ENCODE measurements around the gene PGM1. TPM values are rescaled to one million over a fixed set of nuclear protein-coding genes. Genes with fewer than 3 reads are reported as not detected.

The PGM1 gene
- total RNA-seq, 2 experiments from 2014 or later = 31.9 to 32.4 TPM

DNA sequence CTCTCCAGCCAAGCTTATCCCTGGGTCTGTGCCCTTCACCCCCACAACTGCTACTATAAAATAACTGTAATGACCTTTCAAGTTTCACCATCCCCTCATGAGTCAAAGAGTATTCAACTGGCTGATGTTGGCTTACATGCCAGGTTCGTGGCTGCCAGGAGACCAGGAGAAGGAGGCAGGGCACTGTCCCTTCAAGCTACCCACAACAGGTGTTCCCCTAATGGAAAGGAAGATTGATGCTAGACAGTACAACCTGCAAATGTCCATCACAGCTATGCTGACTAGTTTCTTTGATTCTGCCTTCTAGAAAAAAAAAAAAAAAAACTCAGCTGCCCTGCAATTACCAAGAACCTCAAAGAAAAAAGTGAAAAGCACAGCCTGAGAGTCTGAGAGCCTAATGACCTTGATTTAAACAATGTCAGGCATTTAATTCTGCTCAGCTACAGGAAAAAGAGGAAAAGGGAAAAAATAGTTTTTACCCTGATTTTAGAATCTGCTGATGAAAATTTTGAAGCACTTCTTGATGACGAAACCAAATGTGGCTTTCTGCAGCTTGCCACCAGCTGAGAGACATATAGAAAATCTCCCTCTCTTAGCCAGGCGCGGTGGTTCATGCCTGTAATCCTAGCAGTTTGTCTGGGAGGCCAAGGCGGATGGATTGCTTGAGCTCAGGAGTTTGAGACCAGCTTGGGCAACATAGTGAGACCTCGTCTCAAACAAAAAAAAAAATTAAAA lies 97.9 kb downstream of the PGM1 start:
- H3K4me3 Mint-ChIP-seq = no peak overlapping the region
- ChIA-PET POLR2A (no interaction called here), CTCF (interaction anchor here (0.6 to 2.7 kb wide), 29 partner anchors 7 to 558 kb away, joined by 3 to 39 read pairs (median 4); partner anchors contain the start of gene ROR1)
- no peak for DNase-seq
- H3K36me3 Mint-ChIP-seq = no peaks in the 10 kb centered on the region
- H3K9me3 Mint-ChIP-seq = no peaks in the 10 kb centered on the region
- H3K4me1 Mint-ChIP-seq (ENCODE audit: low read depth) = no peaks in the 10 kb centered on the region
- no peaks in the 10 kb centered on the region for H3K27me3 Mint-ChIP-seq
- H3K27ac Mint-ChIP-seq = no peak overlapping the region
- intact Hi-C loops (cut with micrococcal nuclease) = loop anchor here (5.0 kb wide), 1 partner anchor 74 kb away; no protein-coding TSS in a partner anchor

- CTCF ChIA-PET = interaction anchor here (0.6 to 2.7 kb wide), 35 partner anchors 8 to 557 kb away, joined by 3 to 39 read pairs (median 4); partner anchors contain the start of gene ROR1
Observed at GRCh38 chr1:63691701-63692425, 98.7 kb downstream of the PGM1 start.

GRCh38 chr1:63693944-63694571 lies 100.8 kb downstream of the PGM1 start:
- Mint-ChIP-seq H3K27ac (no peak overlapping the region), H3K4me1 (ENCODE audit: low read depth) (no peaks in the 10 kb centered on the region), H3K9me3 (no peaks in the 10 kb centered on the region), H3K27me3 (no peaks in the 10 kb centered on the region), H3K4me3 (no peak overlapping the region), H3K36me3 (no peaks in the 10 kb centered on the region)
- CTCF ChIA-PET = no interaction called here
- intact Hi-C loops (cut with micrococcal nuclease) = loop anchor here (2.0 to 5.0 kb wide), 2 partner anchors 77 to 223 kb away; no protein-coding TSS in a partner anchor
- DNase-seq = no peak
- POLR2A ChIA-PET = no interaction called here

More at GRCh38 chr1:63691701-63692425, 98.7 kb downstream of the PGM1 start:
- intact Hi-C loops (cut with micrococcal nuclease) = loop anchor here (1.0 to 5.0 kb wide), 4 partner anchors 75 to 553 kb away; no protein-coding TSS in a partner anchor
- Mint-ChIP-seq H3K36me3 (no peaks in the 10 kb centered on the region), H3K4me1 (ENCODE audit: low read depth) (no peaks in the 10 kb centered on the region), H3K27ac (no peak overlapping the region), H3K4me3 (no peak overlapping the region), H3K27me3 (no peaks in the 10 kb centered on the region), H3K9me3 (no peaks in the 10 kb centered on the region)
- POLR2A ChIA-PET = no interaction called here
- peak; percentile 35 for DNase-seq

- Mint-ChIP-seq H3K4me1 (ENCODE audit: low read depth) (peaks cover 3% of the 10 kb centered on the region), H3K36me3 (no peaks in the 10 kb centered on the region), H3K9me3 (no peaks in the 10 kb centered on the region), H3K4me3 (no peak overlapping the region), H3K27ac (no peak overlapping the region), H3K27me3 (no peaks in the 10 kb centered on the region)
- POLR2A ChIA-PET = no interaction called here
- CTCF ChIA-PET = interaction anchor here (1.5 kb wide), 1 partner anchor 439 kb away, joined by 4 read pairs; no protein-coding TSS in a partner anchor
- no peak for DNase-seq
- intact Hi-C loops (cut with micrococcal nuclease) = no loop called here
Observed at GRCh38 chr1:63698001-63698838, 105.0 kb downstream of the PGM1 start.

DNA sequence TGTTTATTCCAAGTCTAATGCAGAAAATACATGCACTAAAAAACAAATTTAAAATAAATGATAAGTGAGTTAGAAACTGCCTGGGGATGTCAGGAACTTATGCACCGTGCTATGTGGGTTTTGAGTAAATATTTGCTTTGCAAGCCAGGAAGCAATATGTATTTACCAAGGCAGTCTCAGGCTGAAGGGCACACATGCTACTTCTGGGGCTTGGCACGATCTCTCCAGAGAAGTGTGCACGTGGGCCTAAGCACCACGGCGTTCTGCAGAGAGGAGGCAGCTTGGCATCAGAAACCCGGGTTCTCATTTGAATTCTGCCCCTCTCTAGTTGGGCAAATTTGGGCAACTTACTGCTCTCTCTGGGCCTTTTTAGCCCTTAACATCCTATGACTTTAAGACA lies 108.0 kb downstream of the PGM1 start:
- no peaks in the 10 kb centered on the region for H3K36me3 Mint-ChIP-seq
- ChIA-PET POLR2A (no interaction called here), CTCF (no interaction called here)
- no peaks in the 10 kb centered on the region for H3K9me3 Mint-ChIP-seq
- no peaks in the 10 kb centered on the region for H3K27me3 Mint-ChIP-seq
- no peak for DNase-seq
- H3K4me3 Mint-ChIP-seq = no peak overlapping the region
- H3K27ac Mint-ChIP-seq = no peak overlapping the region
- H3K4me1 Mint-ChIP-seq (ENCODE audit: low read depth) = peaks cover 3% of the 10 kb centered on the region
- intact Hi-C loops (cut with micrococcal nuclease) = no loop called here

GRCh38 chr1:63703701-63704107 lies 110.5 kb downstream of the PGM1 start:
- Mint-ChIP-seq H3K27ac (no peak overlapping the region), H3K27me3 (no peaks in the 10 kb centered on the region), H3K9me3 (no peaks in the 10 kb centered on the region), H3K4me1 (ENCODE audit: low read depth) (peaks cover 3% of the 10 kb centered on the region), H3K4me3 (no peak overlapping the region), H3K36me3 (no peaks in the 10 kb centered on the region)
- POLR2A ChIA-PET = no interaction called here
- CTCF ChIA-PET = interaction anchor here (0.6 to 1.8 kb wide), 2 partner anchors 11 to 543 kb away, joined by 3 to 4 read pairs; no protein-coding TSS in a partner anchor
- intact Hi-C loops (cut with micrococcal nuclease) = no loop called here
- DNase-seq = no peak

GRCh38 chr1:63704443-63704842 lies 111.2 kb downstream of the PGM1 start:
- ChIA-PET POLR2A (no interaction called here), CTCF (no interaction called here)
- Mint-ChIP-seq H3K4me3 (no peak overlapping the region), H3K4me1 (ENCODE audit: low read depth) (peaks cover 3% of the 10 kb centered on the region), H3K27ac (no peak overlapping the region), H3K9me3 (no peaks in the 10 kb centered on the region), H3K36me3 (no peaks in the 10 kb centered on the region), H3K27me3 (no peaks in the 10 kb centered on the region)
- no peak for DNase-seq
- intact Hi-C loops (cut with micrococcal nuclease) = no loop called here

DNA sequence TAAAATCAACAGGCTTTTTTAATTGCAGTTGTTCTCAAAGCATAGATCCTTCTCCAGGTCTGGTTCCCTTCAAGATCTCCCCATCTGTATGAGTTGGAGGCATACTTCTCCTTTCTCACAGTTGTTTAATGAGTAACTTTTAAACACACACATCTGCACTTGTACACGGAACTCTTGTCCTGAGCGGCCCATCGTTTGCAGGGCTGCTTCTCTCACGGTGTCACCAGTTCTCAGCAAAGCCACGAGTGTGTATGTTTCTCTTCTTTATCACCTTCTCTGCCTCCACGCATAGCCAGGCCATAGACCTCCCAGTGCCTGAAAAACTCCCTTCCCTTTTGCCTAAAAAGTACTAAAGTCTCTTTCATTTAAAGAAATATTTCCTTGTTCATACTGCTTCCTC lies 111.9 kb downstream of the PGM1 start:
- H3K27ac Mint-ChIP-seq = no peak overlapping the region
- no peak for DNase-seq
- H3K4me1 Mint-ChIP-seq (ENCODE audit: low read depth) = peaks cover 3% of the 10 kb centered on the region
- POLR2A ChIA-PET = no interaction called here
- no peaks in the 10 kb centered on the region for H3K36me3 Mint-ChIP-seq
- H3K27me3 Mint-ChIP-seq = no peaks in the 10 kb centered on the region
- intact Hi-C loops (cut with micrococcal nuclease) = no loop called here
- CTCF ChIA-PET = no interaction called here
- H3K9me3 Mint-ChIP-seq = no peaks in the 10 kb centered on the region
- no peak overlapping the region for H3K4me3 Mint-ChIP-seq

DNA sequence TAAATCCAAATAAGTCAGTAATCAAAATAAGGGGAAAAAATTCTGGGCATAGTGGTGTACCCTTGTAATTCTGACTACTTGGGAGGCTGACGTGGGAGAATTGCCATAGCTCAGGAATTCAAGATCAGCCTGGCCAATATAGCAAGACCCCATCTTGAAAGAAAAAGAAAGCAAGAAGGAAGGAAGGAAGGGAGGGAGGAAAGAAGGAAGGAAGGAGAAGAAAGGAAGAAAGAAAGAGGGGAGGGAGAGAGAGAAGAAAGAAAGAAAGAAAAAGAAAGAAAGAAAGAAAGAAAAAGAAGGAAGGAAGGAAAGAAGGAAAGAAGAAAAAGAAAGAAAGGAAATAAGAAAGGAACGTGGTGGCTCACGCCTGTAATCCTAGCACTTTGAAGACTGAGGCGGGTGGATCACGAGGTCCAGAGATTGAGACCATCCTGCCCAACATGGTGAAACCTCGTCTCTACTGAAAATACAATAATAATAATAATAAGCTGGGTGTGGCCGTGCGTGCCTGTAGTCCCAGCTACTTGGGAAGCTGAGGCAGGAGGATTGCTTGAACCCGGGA lies 116.1 kb downstream of the PGM1 start:
- no peak for DNase-seq
- Mint-ChIP-seq H3K9me3 (no peaks in the 10 kb centered on the region), H3K36me3 (no peaks in the 10 kb centered on the region), H3K27me3 (no peaks in the 10 kb centered on the region), H3K4me1 (ENCODE audit: low read depth) (no peaks in the 10 kb centered on the region), H3K4me3 (no peak overlapping the region), H3K27ac (no peak overlapping the region)
- CTCF ChIA-PET = no interaction called here
- POLR2A ChIA-PET = no interaction called here
- intact Hi-C loops (cut with micrococcal nuclease) = no loop called here

Data from activated CD4-positive, alpha-beta memory T cell treated with anti-CD3 and anti-CD28 coated beads for 36 hours (primary cell).